ENCODE results near the gene CFAP54.

DNA sequence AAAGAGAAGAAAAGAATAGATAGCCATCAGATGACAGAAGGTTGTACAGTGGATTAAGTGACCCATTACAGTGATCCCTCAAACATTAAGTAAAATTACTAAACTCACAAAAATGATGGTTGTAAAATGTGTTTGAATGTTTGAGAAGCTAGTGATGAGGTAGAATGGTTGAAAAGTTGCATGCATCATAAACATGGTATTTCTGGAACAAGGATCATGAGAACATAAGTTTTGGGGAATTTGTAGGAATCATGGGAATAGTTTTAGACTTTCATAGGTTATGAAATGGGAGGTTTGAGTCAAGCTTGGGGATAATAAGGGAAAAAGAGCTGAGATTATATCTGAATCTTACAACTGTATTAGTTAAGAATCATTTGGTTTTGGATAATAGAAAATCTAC lies 383.6 kb downstream of the CFAP54 start:
- TF ChIP-seq, protein P1, sequence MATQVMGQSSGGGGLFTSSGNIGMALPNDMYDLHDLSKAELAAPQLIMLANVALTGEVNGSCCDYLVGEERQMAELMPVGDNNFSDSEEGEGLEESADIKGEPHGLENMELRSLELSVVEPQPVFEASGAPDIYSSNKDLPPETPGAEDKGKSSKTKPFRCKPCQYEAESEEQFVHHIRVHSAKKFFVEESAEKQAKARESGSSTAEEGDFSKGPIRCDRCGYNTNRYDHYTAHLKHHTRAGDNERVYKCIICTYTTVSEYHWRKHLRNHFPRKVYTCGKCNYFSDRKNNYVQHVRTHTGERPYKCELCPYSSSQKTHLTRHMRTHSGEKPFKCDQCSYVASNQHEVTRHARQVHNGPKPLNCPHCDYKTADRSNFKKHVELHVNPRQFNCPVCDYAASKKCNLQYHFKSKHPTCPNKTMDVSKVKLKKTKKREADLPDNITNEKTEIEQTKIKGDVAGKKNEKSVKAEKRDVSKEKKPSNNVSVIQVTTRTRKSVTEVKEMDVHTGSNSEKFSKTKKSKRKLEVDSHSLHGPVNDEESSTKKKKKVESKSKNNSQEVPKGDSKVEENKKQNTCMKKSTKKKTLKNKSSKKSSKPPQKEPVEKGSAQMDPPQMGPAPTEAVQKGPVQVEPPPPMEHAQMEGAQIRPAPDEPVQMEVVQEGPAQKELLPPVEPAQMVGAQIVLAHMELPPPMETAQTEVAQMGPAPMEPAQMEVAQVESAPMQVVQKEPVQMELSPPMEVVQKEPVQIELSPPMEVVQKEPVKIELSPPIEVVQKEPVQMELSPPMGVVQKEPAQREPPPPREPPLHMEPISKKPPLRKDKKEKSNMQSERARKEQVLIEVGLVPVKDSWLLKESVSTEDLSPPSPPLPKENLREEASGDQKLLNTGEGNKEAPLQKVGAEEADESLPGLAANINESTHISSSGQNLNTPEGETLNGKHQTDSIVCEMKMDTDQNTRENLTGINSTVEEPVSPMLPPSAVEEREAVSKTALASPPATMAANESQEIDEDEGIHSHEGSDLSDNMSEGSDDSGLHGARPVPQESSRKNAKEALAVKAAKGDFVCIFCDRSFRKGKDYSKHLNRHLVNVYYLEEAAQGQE (IDR thresholded peaks at IDR 0.05) = no peak
- no peak for TF ChIP-seq HOXB5 (CRISPR knock-in tag; IDR thresholded peaks at IDR 0.05)
- no peak for TF ChIP-seq CHD4 (IDR thresholded peaks at IDR 0.05; ENCODE audit: borderline replicate concordance)
- TF ChIP-seq, protein P2, sequence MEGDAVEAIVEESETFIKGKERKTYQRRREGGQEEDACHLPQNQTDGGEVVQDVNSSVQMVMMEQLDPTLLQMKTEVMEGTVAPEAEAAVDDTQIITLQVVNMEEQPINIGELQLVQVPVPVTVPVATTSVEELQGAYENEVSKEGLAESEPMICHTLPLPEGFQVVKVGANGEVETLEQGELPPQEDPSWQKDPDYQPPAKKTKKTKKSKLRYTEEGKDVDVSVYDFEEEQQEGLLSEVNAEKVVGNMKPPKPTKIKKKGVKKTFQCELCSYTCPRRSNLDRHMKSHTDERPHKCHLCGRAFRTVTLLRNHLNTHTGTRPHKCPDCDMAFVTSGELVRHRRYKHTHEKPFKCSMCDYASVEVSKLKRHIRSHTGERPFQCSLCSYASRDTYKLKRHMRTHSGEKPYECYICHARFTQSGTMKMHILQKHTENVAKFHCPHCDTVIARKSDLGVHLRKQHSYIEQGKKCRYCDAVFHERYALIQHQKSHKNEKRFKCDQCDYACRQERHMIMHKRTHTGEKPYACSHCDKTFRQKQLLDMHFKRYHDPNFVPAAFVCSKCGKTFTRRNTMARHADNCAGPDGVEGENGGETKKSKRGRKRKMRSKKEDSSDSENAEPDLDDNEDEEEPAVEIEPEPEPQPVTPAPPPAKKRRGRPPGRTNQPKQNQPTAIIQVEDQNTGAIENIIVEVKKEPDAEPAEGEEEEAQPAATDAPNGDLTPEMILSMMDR (IDR thresholded peaks at IDR 0.05) = no peak
- TF ChIP-seq MYC (IDR thresholded peaks at IDR 0.05; ENCODE audit: borderline replicate concordance, low read length) = no peak
- TF ChIP-seq CEBPB (IDR thresholded peaks at IDR 0.05) = no peak
- no peak for TF ChIP-seq POLR2A (IDR thresholded peaks at IDR 0.05; ENCODE audit: low read length)
- TF ChIP-seq, protein P3, sequence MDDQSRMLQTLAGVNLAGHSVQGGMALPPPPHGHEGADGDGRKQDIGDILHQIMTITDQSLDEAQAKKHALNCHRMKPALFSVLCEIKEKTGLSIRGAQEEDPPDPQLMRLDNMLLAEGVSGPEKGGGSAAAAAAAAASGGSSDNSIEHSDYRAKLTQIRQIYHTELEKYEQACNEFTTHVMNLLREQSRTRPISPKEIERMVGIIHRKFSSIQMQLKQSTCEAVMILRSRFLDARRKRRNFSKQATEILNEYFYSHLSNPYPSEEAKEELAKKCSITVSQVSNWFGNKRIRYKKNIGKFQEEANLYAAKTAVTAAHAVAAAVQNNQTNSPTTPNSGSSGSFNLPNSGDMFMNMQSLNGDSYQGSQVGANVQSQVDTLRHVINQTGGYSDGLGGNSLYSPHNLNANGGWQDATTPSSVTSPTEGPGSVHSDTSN (IDR thresholded peaks at IDR 0.05) = no peak
- no peak for TF ChIP-seq TP53 (CRISPR knock-in tag; IDR thresholded peaks at IDR 0.05)
- TF ChIP-seq RAD21 (conservative IDR thresholded peaks at IDR 0.05 in 1 of 2, IDR thresholded peaks at IDR 0.05 in 1 of 2) = no peak
